HS-27A (cell line): Measurements from ENCODE around the gene ZNF141.

ENCODE experiments used
- DNase-seq: peaks from one replicate; pipeline ENCODE4 v3.0.0-alpha.2; 2012; ENCODE audit warnings: low read depth, missing footprints

The ZNF141 gene

DNA sequence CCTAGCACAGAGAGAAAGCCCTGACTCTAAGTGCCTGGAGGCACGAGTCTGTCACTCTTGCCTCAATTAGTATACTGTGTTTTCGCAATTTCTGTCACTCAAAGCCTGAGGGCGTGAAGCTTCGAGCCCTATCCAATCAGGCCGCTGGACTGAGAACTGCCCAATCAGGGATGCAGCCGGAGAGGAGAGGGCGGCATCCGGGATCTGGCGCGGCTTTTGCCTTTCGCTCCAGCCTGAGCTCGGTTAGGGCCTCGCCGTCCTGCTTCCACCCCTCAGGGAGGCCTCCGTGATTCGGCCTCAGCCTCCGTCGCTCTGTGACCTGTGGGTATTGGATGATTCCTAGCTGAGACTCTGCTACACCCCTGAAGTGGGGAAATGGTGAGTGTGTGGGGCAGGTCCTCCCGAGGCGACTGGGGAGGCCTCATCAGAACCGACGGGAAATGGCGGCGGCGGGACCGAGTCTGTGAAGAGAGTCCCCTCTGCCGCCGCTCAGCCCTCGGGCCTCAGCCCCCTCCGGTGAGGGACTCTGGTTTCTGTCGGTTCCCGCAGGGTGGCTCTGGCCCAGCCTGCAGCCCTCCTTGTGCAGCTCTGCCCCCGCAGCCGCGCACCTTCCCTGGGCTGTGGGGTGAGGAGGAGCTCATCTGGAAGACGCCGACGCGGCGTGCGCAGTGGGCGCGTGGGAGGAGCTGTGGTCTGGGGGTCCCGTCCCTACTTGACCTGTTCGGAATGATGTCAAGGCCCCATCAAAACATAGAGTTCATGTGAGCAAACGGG is 48.5 kb downstream of the ZNF141 start:
- no peak for DNase-seq

DNA sequence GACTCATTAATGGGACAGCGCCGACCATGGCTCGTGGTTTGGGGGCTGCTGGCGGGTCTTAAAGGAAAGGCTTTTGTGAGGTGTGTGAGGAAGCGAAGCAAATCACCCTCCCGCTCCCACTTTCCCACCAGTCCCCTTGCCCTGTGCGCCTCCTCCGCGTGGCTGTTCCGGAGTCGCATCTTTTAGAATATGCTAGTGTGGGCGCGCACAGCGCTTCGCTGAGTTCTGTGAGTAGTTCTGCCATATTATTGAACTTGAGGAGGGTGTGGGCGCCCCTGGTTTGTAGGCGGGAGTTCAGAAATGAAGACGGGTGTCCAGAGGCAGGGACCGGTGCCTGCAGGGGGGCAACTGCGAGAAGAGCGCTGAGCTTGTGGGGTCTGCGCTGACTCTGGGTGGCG is 49.1 kb downstream of the ZNF141 start:
- no peak for DNase-seq

- no peak for DNase-seq
Observed at GRCh38 chr4:404006-404405, 66.4 kb downstream of the ZNF141 start.

DNA sequence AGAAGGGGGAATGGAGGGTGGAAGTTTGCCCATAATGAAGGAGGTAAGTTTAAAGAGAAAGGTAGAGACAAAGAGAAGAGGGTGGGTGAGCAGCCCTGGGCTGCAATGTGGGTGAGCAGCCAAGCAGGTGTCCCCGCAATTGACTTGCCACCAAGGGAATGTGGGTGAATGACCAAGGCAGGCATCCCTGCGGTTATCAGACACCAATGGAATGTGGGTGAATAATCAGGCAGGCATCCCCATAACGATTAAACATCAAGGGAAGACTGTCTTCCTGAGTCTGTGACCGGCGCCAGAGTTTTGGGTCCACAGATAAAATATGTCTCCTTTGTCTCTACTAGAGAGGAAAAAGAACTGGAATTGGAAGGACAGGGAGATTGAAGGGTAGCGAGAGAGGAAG is 70.7 kb downstream of the ZNF141 start:
- DNase-seq = peak; percentile 0

- no peak for DNase-seq
Observed at GRCh38 chr4:422587-422986, 85.0 kb downstream of the ZNF141 start.
